VCaP (cell line): ENCODE measurements around the gene NEK3.

Experiments used
- H3K27ac ChIP-seq: fragments of 450-650 bp; 2 replicates; pipeline ENCODE4 v1.5.1; 2017
- CTCF ChIP-seq: fragments of 450-650 bp; conservative IDR thresholded peaks from 2 replicates; pipeline ENCODE4 v1.5.1; 2017; ENCODE audit warnings: mild to moderate bottlenecking, moderate library complexity

Gene NEK3

GRCh38 chr13:52128714-52129700, 30.4 kb downstream of the NEK3 start, which contains the start of gene NEK5:
NEK5 (minus strand) TSS chr13:52129073; CDS start chr13:52127482, 1,591 bp downstream.
- H3K27ac ChIP-seq = peak within 1 kb of the TSS; percentile 61
- TF ChIP-seq CTCF = peak; percentile 87

- TF ChIP-seq CTCF = peak; percentile 90
- H3K27ac ChIP-seq = peak overlapping the region; percentile 61
Measured at GRCh38 chr13:52127783-52128702, 31.4 kb downstream of the NEK3 start.

- TF ChIP-seq CTCF = no peak
- peak overlapping the region; percentile 61 for H3K27ac ChIP-seq
Measured at GRCh38 chr13:52127378-52127777, 32.0 kb downstream of the NEK3 start.

- no peak for TF ChIP-seq CTCF
Measured at GRCh38 chr13:52125547-52125946, 33.9 kb downstream of the NEK3 start.

GRCh38 chr13:52118595-52118994, 40.8 kb downstream of the NEK3 start:
- TF ChIP-seq CTCF = no peak
- no peak overlapping the region for H3K27ac ChIP-seq

More at GRCh38 chr13:52125547-52125946, 33.9 kb downstream of the NEK3 start:
- no peak overlapping the region for H3K27ac ChIP-seq

GRCh38 chr13:52118095-52118494, 41.3 kb downstream of the NEK3 start:
- no peak for TF ChIP-seq CTCF
- H3K27ac ChIP-seq = no peak overlapping the region

GRCh38 chr13:52112591-52112990, 46.8 kb downstream of the NEK3 start:
- H3K27ac ChIP-seq = no peak overlapping the region
- TF ChIP-seq CTCF = no peak
